OCI-LY3 (cell line): Measurements from ENCODE around the gene MEAK7.

Experiments
- EZH2phosphoT487 ChIP-seq: fragments of 200-600 bp; shearing (Covaris generic); IDR thresholded peaks from 2 replicates; pipeline ENCODE4 v1.6.1; 2018; ENCODE audit warnings: antibody characterized with exemption, mixed run types, low read depth
- TF ChIP-seq, protein P1 (sequence below): fragments of 200-600, 300-600 bp; sonication (generic); IDR thresholded peaks from 2 replicates; pipeline ENCODE4 v1.5.1; 2014; ENCODE audit warnings: antibody characterized with exemption, low read length, low read depth

DNA sequence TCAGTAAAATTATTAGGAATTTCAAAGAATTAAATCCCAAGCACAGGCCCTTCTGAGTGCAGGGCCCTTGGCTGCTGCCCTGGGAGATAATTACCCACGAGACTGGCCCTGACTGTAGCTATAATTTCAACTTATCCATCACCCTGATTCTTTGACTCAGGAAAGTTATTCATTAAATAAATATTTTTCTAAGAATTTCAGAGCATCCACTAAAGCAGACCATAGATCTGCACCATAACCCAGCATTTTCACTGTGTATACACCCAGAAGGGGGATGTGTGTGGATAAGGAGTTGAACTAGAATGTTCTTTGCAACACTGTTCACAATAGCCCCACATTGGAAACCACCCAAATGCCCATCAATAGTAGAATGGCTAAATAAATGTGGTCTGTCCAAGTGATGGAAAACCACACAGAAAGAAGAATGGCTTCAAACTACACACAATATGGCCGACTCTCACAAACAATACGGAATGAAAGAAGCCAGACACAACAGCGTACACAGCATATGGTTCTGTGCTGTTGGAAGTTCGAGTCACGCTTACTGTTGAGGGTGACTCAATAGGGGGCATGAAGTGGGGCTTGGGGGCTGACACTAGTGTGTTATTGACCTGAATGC, 33.9 kb upstream of the MEAK7 start:
- TF ChIP-seq, protein P1, sequence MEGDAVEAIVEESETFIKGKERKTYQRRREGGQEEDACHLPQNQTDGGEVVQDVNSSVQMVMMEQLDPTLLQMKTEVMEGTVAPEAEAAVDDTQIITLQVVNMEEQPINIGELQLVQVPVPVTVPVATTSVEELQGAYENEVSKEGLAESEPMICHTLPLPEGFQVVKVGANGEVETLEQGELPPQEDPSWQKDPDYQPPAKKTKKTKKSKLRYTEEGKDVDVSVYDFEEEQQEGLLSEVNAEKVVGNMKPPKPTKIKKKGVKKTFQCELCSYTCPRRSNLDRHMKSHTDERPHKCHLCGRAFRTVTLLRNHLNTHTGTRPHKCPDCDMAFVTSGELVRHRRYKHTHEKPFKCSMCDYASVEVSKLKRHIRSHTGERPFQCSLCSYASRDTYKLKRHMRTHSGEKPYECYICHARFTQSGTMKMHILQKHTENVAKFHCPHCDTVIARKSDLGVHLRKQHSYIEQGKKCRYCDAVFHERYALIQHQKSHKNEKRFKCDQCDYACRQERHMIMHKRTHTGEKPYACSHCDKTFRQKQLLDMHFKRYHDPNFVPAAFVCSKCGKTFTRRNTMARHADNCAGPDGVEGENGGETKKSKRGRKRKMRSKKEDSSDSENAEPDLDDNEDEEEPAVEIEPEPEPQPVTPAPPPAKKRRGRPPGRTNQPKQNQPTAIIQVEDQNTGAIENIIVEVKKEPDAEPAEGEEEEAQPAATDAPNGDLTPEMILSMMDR: no peak
- TF ChIP-seq EZH2phosphoT487: no peak
